MM.1S (cell line): ENCODE results near the gene ASPHD2.

ENCODE experiments used
- EZH2phosphoT487 ChIP-seq: fragments of 300-600 bp; sonication (generic); IDR thresholded peaks from 2 replicates; pipeline ENCODE4 v1.6.1; 2018; ENCODE audit warnings: antibody characterized with exemption, low read length
- TF ChIP-seq, protein P1 (sequence below): fragments of 300-600 bp; sonication (generic); IDR thresholded peaks from 2 replicates; pipeline ENCODE4 v1.5.1; 2016; ENCODE audit warnings: antibody characterized with exemption, low read length, mixed read lengths

GRCh38 chr22:26430600-26430999 is 1.5 kb downstream of the ASPHD2 start:
- TF ChIP-seq, protein P1, sequence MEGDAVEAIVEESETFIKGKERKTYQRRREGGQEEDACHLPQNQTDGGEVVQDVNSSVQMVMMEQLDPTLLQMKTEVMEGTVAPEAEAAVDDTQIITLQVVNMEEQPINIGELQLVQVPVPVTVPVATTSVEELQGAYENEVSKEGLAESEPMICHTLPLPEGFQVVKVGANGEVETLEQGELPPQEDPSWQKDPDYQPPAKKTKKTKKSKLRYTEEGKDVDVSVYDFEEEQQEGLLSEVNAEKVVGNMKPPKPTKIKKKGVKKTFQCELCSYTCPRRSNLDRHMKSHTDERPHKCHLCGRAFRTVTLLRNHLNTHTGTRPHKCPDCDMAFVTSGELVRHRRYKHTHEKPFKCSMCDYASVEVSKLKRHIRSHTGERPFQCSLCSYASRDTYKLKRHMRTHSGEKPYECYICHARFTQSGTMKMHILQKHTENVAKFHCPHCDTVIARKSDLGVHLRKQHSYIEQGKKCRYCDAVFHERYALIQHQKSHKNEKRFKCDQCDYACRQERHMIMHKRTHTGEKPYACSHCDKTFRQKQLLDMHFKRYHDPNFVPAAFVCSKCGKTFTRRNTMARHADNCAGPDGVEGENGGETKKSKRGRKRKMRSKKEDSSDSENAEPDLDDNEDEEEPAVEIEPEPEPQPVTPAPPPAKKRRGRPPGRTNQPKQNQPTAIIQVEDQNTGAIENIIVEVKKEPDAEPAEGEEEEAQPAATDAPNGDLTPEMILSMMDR: no peak
- no peak for TF ChIP-seq EZH2phosphoT487
